H9 (cell line): Measurements from ENCODE around the gene CD2AP. TPM values are rescaled to one million over a fixed set of nuclear protein-coding genes. Genes with fewer than 3 reads are reported as not detected.

Experiments used
- DNase-seq: peaks from one replicate; pipeline ENCODE4 v3.0.0-alpha.2; 2017
- H2AFZ ChIP-seq: one replicate; pipeline ENCODE4 v1.6.1; 2013; ENCODE audit warnings: mild to moderate bottlenecking, low read length, control low read depth, moderate library complexity
- H2AK5ac ChIP-seq: 2 replicates; pipeline ENCODE4 v1.6.1; 2013; ENCODE audit warnings: low read length, control low read depth, mixed read lengths; ENCODE audit not compliant: insufficient read length
- H2BK120ac ChIP-seq: one replicate; pipeline ENCODE4 v1.6.1; 2013; ENCODE audit warnings: low read depth, mild to moderate bottlenecking, low read length, control low read depth, inconsistent platforms; ENCODE audit not compliant: poor library complexity, severe bottlenecking
- H2BK12ac ChIP-seq: 2 replicates; pipeline ENCODE4 v1.6.1; 2013; ENCODE audit warnings: low read length, control low read depth, mixed read lengths, low read depth; ENCODE audit not compliant: insufficient read length
- H2BK15ac ChIP-seq: 2 replicates; pipeline ENCODE4 v1.6.1; 2013; ENCODE audit warnings: low read depth, low read length, control low read depth
- H2BK20ac ChIP-seq: one replicate; pipeline ENCODE4 v1.6.1; 2013; ENCODE audit warnings: low read depth, mild to moderate bottlenecking, low read length, control low read depth, inconsistent platforms; ENCODE audit not compliant: poor library complexity, severe bottlenecking
- H2BK5ac ChIP-seq: 2 replicates; pipeline ENCODE4 v1.6.1; 2013; ENCODE audit warnings: low read length, control low read depth, mixed read lengths; ENCODE audit not compliant: insufficient read length
- H3K14ac ChIP-seq: 2 replicates; pipeline ENCODE4 v1.6.1; 2013; ENCODE audit warnings: low read length, control low read depth; ENCODE audit not compliant: insufficient read depth
- H3K18ac ChIP-seq: 2 replicates; pipeline ENCODE4 v1.6.1; 2013; ENCODE audit warnings: low read depth, mild to moderate bottlenecking, mixed read lengths, low read length, control low read depth; ENCODE audit not compliant: insufficient read length
- H3K23ac ChIP-seq: 2 replicates; pipeline ENCODE4 v1.6.1; 2013; ENCODE audit warnings: low read length, control low read depth, mixed read lengths, low read depth; ENCODE audit not compliant: insufficient read length
- H3K23me2 ChIP-seq: 2 replicates; pipeline ENCODE4 v1.6.1; 2013; ENCODE audit warnings: low read depth, mild to moderate bottlenecking, mixed read lengths, low read length, control low read depth; ENCODE audit not compliant: insufficient read length, poor library complexity, severe bottlenecking
- H3K27ac ChIP-seq: 2 replicates; pipeline ENCODE4 v1.5.1; 2013; ENCODE audit warnings: low read length, control low read depth, mixed read lengths, low read depth; ENCODE audit not compliant: insufficient read length
- H3K27me3 ChIP-seq: 2 replicates; pipeline ENCODE4 v1.6.1; 2013; ENCODE audit warnings: low read length, control low read depth, inconsistent platforms; ENCODE audit not compliant: insufficient read depth
- H3K4ac ChIP-seq: 2 replicates; pipeline ENCODE4 v1.6.1; 2013; ENCODE audit warnings: low read depth, mild to moderate bottlenecking, control low read depth, inconsistent platforms, low read length, moderate library complexity
- H3K4me1 ChIP-seq: 2 replicates; pipeline ENCODE4 v1.6.1; 2013; ENCODE audit warnings: low read length, control low read depth, inconsistent platforms; ENCODE audit not compliant: insufficient read depth
- H3K4me2 ChIP-seq: 2 replicates; pipeline ENCODE4 v1.6.1; 2013; ENCODE audit warnings: low read length, control low read depth, mixed read lengths; ENCODE audit not compliant: insufficient read length, insufficient read depth
- H3K56ac ChIP-seq: 2 replicates; pipeline ENCODE4 v1.6.1; 2013; ENCODE audit warnings: low read depth, mild to moderate bottlenecking, mixed read lengths, low read length, control low read depth; ENCODE audit not compliant: insufficient read length
- H3K79me1 ChIP-seq: 2 replicates; pipeline ENCODE4 v1.6.1; 2013; ENCODE audit warnings: low read depth, mild to moderate bottlenecking, moderate library complexity, low read length, control low read depth, inconsistent platforms; ENCODE audit not compliant: insufficient read depth, poor library complexity, severe bottlenecking
- H3K79me2 ChIP-seq: 2 replicates; pipeline ENCODE4 v1.6.1; 2013; ENCODE audit warnings: low read length, control low read depth, inconsistent platforms; ENCODE audit not compliant: insufficient read depth
- H3K9ac ChIP-seq: 2 replicates; pipeline ENCODE4 v1.6.1; 2013; ENCODE audit warnings: low read length, control low read depth, mixed read lengths; ENCODE audit not compliant: insufficient read length; ENCODE audit errors: extremely low read depth
- H3K9me3 ChIP-seq: one replicate; pipeline ENCODE4 v1.6.1; 2013; ENCODE audit warnings: low read depth, low read length, inconsistent platforms; ENCODE audit not compliant: control insufficient read depth
- H3T11ph ChIP-seq: one replicate; pipeline ENCODE4 v1.6.1; 2013; ENCODE audit warnings: mild to moderate bottlenecking, low read length, control low read depth, inconsistent platforms
- H4K20me1 ChIP-seq: one replicate; pipeline ENCODE4 v1.6.1; 2013; ENCODE audit not compliant: control insufficient read depth, insufficient read length, insufficient read depth
- H4K5ac ChIP-seq: 2 replicates; pipeline ENCODE4 v1.6.1; 2013; ENCODE audit warnings: low read depth, mild to moderate bottlenecking, mixed read lengths, low read length, control low read depth; ENCODE audit not compliant: insufficient read length
- H4K8ac ChIP-seq: replicated peaks from 2 replicates; pipeline ENCODE4 v1.6.1; 2013; ENCODE audit warnings: low read length, control low read depth, mixed read lengths, low read depth; ENCODE audit not compliant: insufficient read length
- H4K91ac ChIP-seq: 2 replicates; pipeline ENCODE4 v1.6.1; 2013; ENCODE audit warnings: low read depth, mild to moderate bottlenecking, moderate library complexity, mixed read lengths, low read length, control low read depth; ENCODE audit not compliant: insufficient read length
- H3K27ac Mint-ChIP-seq, 3 experiments: 2 replicates in 2 of 3; 3 replicates in 1 of 3; pipeline ENCODE4 v1.8.0; 2020 to 2021; ENCODE audit warnings: mixed read lengths in 3 of 3, mild to moderate bottlenecking in 1 of 3, moderate library complexity in 1 of 3
- H3K27me3 Mint-ChIP-seq: 2 replicates; pipeline ENCODE4 v1.8.0; 2021; ENCODE audit warnings: low read depth, mild to moderate bottlenecking, moderate library complexity, mixed read lengths
- H3K36me3 Mint-ChIP-seq, 3 experiments: 2 replicates in 2 of 3; 3 replicates in 1 of 3; pipeline ENCODE4 v1.8.0; 2020 to 2021; ENCODE audit warnings: low read depth in 3 of 3, mixed read lengths in 3 of 3; ENCODE audit not compliant: insufficient read depth in 1 of 3
- H3K4me1 Mint-ChIP-seq, 2 experiments: 2 replicates each; pipeline ENCODE4 v1.8.0; 2020; ENCODE audit warnings: mixed read lengths in 2 of 2
- H3K4me3 Mint-ChIP-seq, 2 experiments: 2 replicates in 1 of 2; 3 replicates in 1 of 2; pipeline ENCODE4 v1.8.0; 2020 to 2021; ENCODE audit warnings: mild to moderate bottlenecking in 2 of 2, mixed read lengths in 2 of 2, moderate library complexity in 1 of 2
- H3K9me3 Mint-ChIP-seq, 2 experiments: 2 replicates in 1 of 2; 3 replicates in 1 of 2; pipeline ENCODE4 v1.8.0; 2020; ENCODE audit warnings: mild to moderate bottlenecking in 2 of 2, mixed read lengths in 2 of 2, moderate library complexity in 1 of 2
- CTCF ChIP-seq: fragments of 200-600 bp; sonication (generic); conservative IDR thresholded peaks from 3 replicates; pipeline ENCODE4 v1.8.0; 2021; ENCODE audit warnings: antibody characterized with exemption, mild to moderate bottlenecking
- WGBS: extraction: QIAGEN DNeasy Blood & Tissue Kit; methylation state at CpG from one replicate; pipeline ENCODE4 v1.1.7; 2013; ENCODE audit warnings: missing lambda C conversion rate, low lambda C conversion rate, mixed read lengths; ENCODE audit not compliant: insufficient read length; ENCODE audit errors: extremely low coverage; 5-methylcytosine and 5-hydroxymethylcytosine counted together
- total RNA-seq: library from RNA; stranded (reverse); gene quantifications from 2 replicates; pipeline ENCODE4 v1.2.1, GENCODE V29; 2021

CD2AP gene
- total RNA-seq, 1 experiment from 2014 or later: 50.1 TPM

DNA sequence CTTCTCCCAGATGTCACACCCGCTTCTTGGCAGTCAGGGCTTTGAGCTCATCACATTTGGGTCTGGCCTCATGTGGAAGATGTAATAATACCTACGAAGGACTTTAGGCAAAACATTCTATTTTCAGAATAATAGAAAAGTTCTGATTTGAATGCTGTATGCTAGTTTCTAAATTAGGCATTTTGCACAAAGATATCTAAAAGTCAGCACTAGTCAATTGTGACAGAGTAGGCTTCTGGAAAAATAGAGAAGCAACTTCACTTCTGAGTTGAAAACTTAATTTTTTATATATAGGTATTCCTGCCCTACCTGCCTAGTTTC is 38.3 kb upstream of the CD2AP start:
- H2BK5ac ChIP-seq: no peak overlapping the region
- peaks cover 3 to 7% of the 10 kb centered on the region in 2 experiments; a peak in 3 of 5 replicates for H3K9me3 Mint-ChIP-seq
- H3K27ac ChIP-seq: no peak overlapping the region
- H4K8ac ChIP-seq: no peak overlapping the region
- H3K4me3 Mint-ChIP-seq: no peak overlapping the region
- DNase-seq: no peak
- H4K20me1 ChIP-seq: no peaks in the 10 kb centered on the region
- H3K9ac ChIP-seq: no peak overlapping the region
- no peak overlapping the region for H3K27ac Mint-ChIP-seq
- H3K79me2 ChIP-seq: no peaks in the 10 kb centered on the region
- no peaks in the 10 kb centered on the region; the same call in 1 of the 2 replicates for H3K4me1 ChIP-seq
- no peak overlapping the region for H2BK120ac ChIP-seq
- H4K91ac ChIP-seq: no peak overlapping the region
- no peak overlapping the region for H3K4me2 ChIP-seq
- no peaks in the 10 kb centered on the region for H3K27me3 Mint-ChIP-seq
- H3K23me2 ChIP-seq: no peaks in the 10 kb centered on the region
- H3K18ac ChIP-seq: no peak overlapping the region
- H3K14ac ChIP-seq: no peak overlapping the region
- no peak overlapping the region for H2BK20ac ChIP-seq
- no peak overlapping the region for H4K5ac ChIP-seq
- no peaks in the 10 kb centered on the region for H3K79me1 ChIP-seq
- no peak overlapping the region for H3K4ac ChIP-seq
- no peak overlapping the region for H3K56ac ChIP-seq
- H2AFZ ChIP-seq: no peak overlapping the region
- H3K23ac ChIP-seq: no peak overlapping the region
- no peaks in the 10 kb centered on the region for H3K27me3 ChIP-seq
- H2BK12ac ChIP-seq: no peak overlapping the region
- H3K36me3 Mint-ChIP-seq: peaks cover 0 to 3% (median 2%) of the 10 kb centered on the region in 3 experiments; a peak in 2 of 7 replicates
- no peak for TF ChIP-seq CTCF
- no peaks in the 10 kb centered on the region for H3K9me3 ChIP-seq
- no peak overlapping the region for H2BK15ac ChIP-seq
- no peak overlapping the region for H3T11ph ChIP-seq
- WGBS: no CpG with 5 or more reads among the region's 2 CpGs
- H3K4me1 Mint-ChIP-seq: peaks cover 0 to 2% of the 10 kb centered on the region in 2 experiments; a peak in 1 of 4 replicates
- H2AK5ac ChIP-seq: no peak overlapping the region
